ENCODE data around the gene ADGRG6. TPM values are rescaled to one million over a fixed set of nuclear protein-coding genes. Genes with fewer than 3 reads are reported as not detected.
"Not testable (repeated sequence)": the region's sequence is repeated elsewhere in the genome, so short reads cannot be mapped to it uniquely, and the experiment has no call there.

ADGRG6 gene
- total RNA-seq, 1 donor from 2014 or later = 57.4 TPM

GRCh38 chr6:142416179-142416578 is 114.4 kb downstream of the ADGRG6 start:
- intact Hi-C loops (cut with DNase I) = no loop called here
- DNase-seq (ENCODE audit: low spot score) (no peak), ATAC-seq (no peak)

GRCh38 chr6:142416686-142417085 is 114.9 kb downstream of the ADGRG6 start:
- intact Hi-C loops (cut with DNase I) = no loop called here
- ATAC-seq = no peak
- no peak for DNase-seq (ENCODE audit: low spot score)

- ATAC-seq = no peak
- intact Hi-C loops (cut with DNase I) = no loop called here
- no peak for DNase-seq (ENCODE audit: low spot score)
Observed at GRCh38 chr6:142417331-142417750, 115.5 kb downstream of the ADGRG6 start.

GRCh38 chr6:142419071-142419470 is 117.3 kb downstream of the ADGRG6 start:
- intact Hi-C loops (cut with DNase I) = no loop called here
- DNase-seq (ENCODE audit: low spot score) (no peak), ATAC-seq (no peak)

- intact Hi-C loops (cut with DNase I) = no loop called here
- ATAC-seq = no peak
Observed at GRCh38 chr6:142420802-142421201, 119.0 kb downstream of the ADGRG6 start.

GRCh38 chr6:142421285-142422117 is 119.7 kb downstream of the ADGRG6 start:
- DNase-seq (ENCODE audit: low spot score) (no peak), ATAC-seq (no peak)
- intact Hi-C loops (cut with DNase I) = no loop called here

More at GRCh38 chr6:142420802-142421201, 119.0 kb downstream of the ADGRG6 start:
- DNase-seq (ENCODE audit: low spot score) = no peak

GRCh38 chr6:142426444-142427132 is 124.8 kb downstream of the ADGRG6 start:
- DNase-seq (ENCODE audit: low spot score); intact Hi-C loops (cut with DNase I); ATAC-seq: not testable (repeated sequence)

GRCh38 chr6:142428468-142428867 is 126.7 kb downstream of the ADGRG6 start:
- ATAC-seq; intact Hi-C loops (cut with DNase I): not testable (repeated sequence)

GRCh38 chr6:142429195-142429594 is 127.4 kb downstream of the ADGRG6 start:
- intact Hi-C loops (cut with DNase I) = no loop called here
- DNase-seq (ENCODE audit: low spot score) (no peak), ATAC-seq (no peak)

More at GRCh38 chr6:142428468-142428867, 126.7 kb downstream of the ADGRG6 start:
- not testable (repeated sequence) for DNase-seq (ENCODE audit: low spot score)

GRCh38 chr6:142433419-142433818 is 131.6 kb downstream of the ADGRG6 start:
- DNase-seq (ENCODE audit: low spot score) (no peak), ATAC-seq (no peak)
- intact Hi-C loops (cut with DNase I) = no loop called here

- DNase-seq (ENCODE audit: low spot score) (no peak), ATAC-seq (no peak)
- intact Hi-C loops (cut with DNase I) = no loop called here
Observed at GRCh38 chr6:142438898-142439297, 137.1 kb downstream of the ADGRG6 start.

GRCh38 chr6:142440600-142441293 is 138.9 kb downstream of the ADGRG6 start:
- DNase-seq (ENCODE audit: low spot score) (no peak), ATAC-seq (no peak)
- intact Hi-C loops (cut with DNase I) = no loop called here

GRCh38 chr6:142441716-142442115 is 139.9 kb downstream of the ADGRG6 start:
- DNase-seq (ENCODE audit: low spot score) (no peak), ATAC-seq (no peak)
- intact Hi-C loops (cut with DNase I) = no loop called here

- intact Hi-C loops (cut with DNase I) = no loop called here
- no peak for DNase-seq (ENCODE audit: low spot score)
Observed at GRCh38 chr6:142443102-142443501, 141.3 kb downstream of the ADGRG6 start.

GRCh38 chr6:142443532-142443931 is 141.7 kb downstream of the ADGRG6 start:
- intact Hi-C loops (cut with DNase I) = no loop called here
- no peak for ATAC-seq
- DNase-seq (ENCODE audit: low spot score) = no peak

More at GRCh38 chr6:142443102-142443501, 141.3 kb downstream of the ADGRG6 start:
- ATAC-seq = no peak

GRCh38 chr6:142444376-142444775 is 142.6 kb downstream of the ADGRG6 start:
- no peak for DNase-seq (ENCODE audit: low spot score)
- intact Hi-C loops (cut with DNase I) = no loop called here
- ATAC-seq = no peak

- intact Hi-C loops (cut with DNase I) = no loop called here
- ATAC-seq (no peak), DNase-seq (ENCODE audit: low spot score) (no peak)
Observed at GRCh38 chr6:142444881-142445301, 143.1 kb downstream of the ADGRG6 start.

- no peak for DNase-seq (ENCODE audit: low spot score)
- ATAC-seq = no peak
- intact Hi-C loops (cut with DNase I) = no loop called here
Observed at GRCh38 chr6:142446168-142446567, 144.4 kb downstream of the ADGRG6 start.

GRCh38 chr6:142446576-142446975 is 144.8 kb downstream of the ADGRG6 start:
- intact Hi-C loops (cut with DNase I) = no loop called here
- no peak for DNase-seq (ENCODE audit: low spot score)
- ATAC-seq = no peak

All from sciatic nerve (tissue), 2 donors.